ENCODE measurements around the gene SH3RF1.
"Not testable (repeated sequence)": the region's sequence is repeated elsewhere in the genome, so short reads cannot be mapped to it uniquely, and the experiment has no call there.

Gene SH3RF1

GRCh38 chr4:169208090-169208455 is 62.7 kb downstream of the SH3RF1 start:
- Histone ChIP-seq H3K9me3 (ENCODE audit: control insufficient read depth, low read length) (no peaks in the 10 kb centered on the region), H3K79me2 (no peaks in the 10 kb centered on the region), H3K36me3 (ENCODE audit: control insufficient read depth, insufficient read depth, low read length) (no peaks in the 10 kb centered on the region), H3K4me2 (ENCODE audit: low read length) (no peak overlapping the region), H2AFZ (no peak overlapping the region), H3K9ac (no peak overlapping the region), H3K4me3 (ENCODE audit: low read depth, low read length) (no peak overlapping the region), H3K4me1 (no peaks in the 10 kb centered on the region), H3K27ac (no peak overlapping the region), H3K27me3 (ENCODE audit: control insufficient read depth, insufficient read depth, low read length) (no peaks in the 10 kb centered on the region)
- TF ChIP-seq CTCF (IDR thresholded peaks at IDR 0.05): no peak

GRCh38 chr4:169207436-169208089 is 63.2 kb downstream of the SH3RF1 start:
- H3K27ac ChIP-seq: no peak overlapping the region
- H3K79me2 ChIP-seq: no peaks in the 10 kb centered on the region
- H3K4me2 ChIP-seq (ENCODE audit: low read length): no peak overlapping the region
- no peaks in the 10 kb centered on the region for H3K27me3 ChIP-seq (ENCODE audit: control insufficient read depth, insufficient read depth, low read length)
- no peaks in the 10 kb centered on the region for H3K4me1 ChIP-seq
- no peaks in the 10 kb centered on the region for H3K36me3 ChIP-seq (ENCODE audit: control insufficient read depth, insufficient read depth, low read length)
- H3K4me3 ChIP-seq (ENCODE audit: low read depth, low read length): no peak overlapping the region
- no peaks in the 10 kb centered on the region for H3K9me3 ChIP-seq (ENCODE audit: control insufficient read depth, low read length)
- no peak for TF ChIP-seq CTCF (IDR thresholded peaks at IDR 0.05)
- H3K9ac ChIP-seq: no peak overlapping the region
- no peak overlapping the region for H2AFZ ChIP-seq

- Histone ChIP-seq H2AFZ (no peak overlapping the region), H3K4me3 (ENCODE audit: low read depth, low read length) (no peak overlapping the region), H3K27ac (no peak overlapping the region), H3K27me3 (ENCODE audit: control insufficient read depth, insufficient read depth, low read length) (no peaks in the 10 kb centered on the region), H3K4me2 (ENCODE audit: low read length) (no peak overlapping the region), H3K79me2 (no peaks in the 10 kb centered on the region), H3K36me3 (ENCODE audit: control insufficient read depth, insufficient read depth, low read length) (no peaks in the 10 kb centered on the region), H3K9ac (no peak overlapping the region), H3K9me3 (ENCODE audit: control insufficient read depth, low read length) (no peaks in the 10 kb centered on the region), H3K4me1 (no peaks in the 10 kb centered on the region)
- no peak for TF ChIP-seq CTCF (IDR thresholded peaks at IDR 0.05)
These were observed 65.0 kb downstream of the SH3RF1 start for GRCh38 chr4:169205744-169206080.

- Histone ChIP-seq H3K27ac (no peak overlapping the region), H3K9me3 (ENCODE audit: control insufficient read depth, low read length) (no peaks in the 10 kb centered on the region), H3K27me3 (ENCODE audit: control insufficient read depth, insufficient read depth, low read length) (no peaks in the 10 kb centered on the region), H3K9ac (no peak overlapping the region), H2AFZ (no peak overlapping the region), H3K79me2 (no peaks in the 10 kb centered on the region), H3K4me3 (ENCODE audit: low read depth, low read length) (no peak overlapping the region), H3K36me3 (ENCODE audit: control insufficient read depth, insufficient read depth, low read length) (no peaks in the 10 kb centered on the region), H3K4me1 (no peaks in the 10 kb centered on the region), H3K4me2 (ENCODE audit: low read length) (no peak overlapping the region)
- no peak for TF ChIP-seq CTCF (IDR thresholded peaks at IDR 0.05)
These were observed 65.5 kb downstream of the SH3RF1 start for GRCh38 chr4:169205075-169205743.

GRCh38 chr4:169203891-169204290 is 66.9 kb downstream of the SH3RF1 start:
- no peaks in the 10 kb centered on the region for H3K4me1 ChIP-seq
- H3K4me3 ChIP-seq (ENCODE audit: low read depth, low read length): no peak overlapping the region
- no peaks in the 10 kb centered on the region for H3K27me3 ChIP-seq (ENCODE audit: control insufficient read depth, insufficient read depth, low read length)
- no peak overlapping the region for H3K9ac ChIP-seq
- no peak overlapping the region for H3K4me2 ChIP-seq (ENCODE audit: low read length)
- no peaks in the 10 kb centered on the region for H3K79me2 ChIP-seq
- no peaks in the 10 kb centered on the region for H3K9me3 ChIP-seq (ENCODE audit: control insufficient read depth, low read length)
- H3K36me3 ChIP-seq (ENCODE audit: control insufficient read depth, insufficient read depth, low read length): no peaks in the 10 kb centered on the region
- no peak overlapping the region for H2AFZ ChIP-seq
- no peak for TF ChIP-seq CTCF (IDR thresholded peaks at IDR 0.05)
- H3K27ac ChIP-seq: no peak overlapping the region

- H3K9me3 ChIP-seq (ENCODE audit: control insufficient read depth, low read length); H3K36me3 ChIP-seq (ENCODE audit: control insufficient read depth, insufficient read depth, low read length); H3K79me2 ChIP-seq; H3K4me2 ChIP-seq (ENCODE audit: low read length); H2AFZ ChIP-seq; H3K4me1 ChIP-seq; H3K4me3 ChIP-seq (ENCODE audit: low read depth, low read length); H3K27ac ChIP-seq; H3K9ac ChIP-seq; H3K27me3 ChIP-seq (ENCODE audit: control insufficient read depth, insufficient read depth, low read length): not testable (repeated sequence)
These were observed 67.5 kb downstream of the SH3RF1 start for GRCh38 chr4:169203278-169203677.
